ES-I3 (cell line): Measurements from ENCODE around the gene STXBP1.

Experiments used
- H3K36me3 ChIP-seq: 2 replicates; pipeline ENCODE4 v1.6.1; 2013; ENCODE audit warnings: mild to moderate bottlenecking, low read length, control low read depth, moderate library complexity; ENCODE audit not compliant: insufficient read depth
- H3K4me1 ChIP-seq: 2 replicates; pipeline ENCODE4 v1.6.1; 2013; ENCODE audit warnings: mild to moderate bottlenecking, control low read depth, low read length; ENCODE audit not compliant: insufficient read depth
- H3K9ac ChIP-seq: 2 replicates; pipeline ENCODE4 v1.6.1; 2013; ENCODE audit warnings: low read depth, mild to moderate bottlenecking, low read length, moderate library complexity
- H3K9me3 ChIP-seq: 2 replicates; pipeline ENCODE4 v1.6.1; 2013; ENCODE audit warnings: mild to moderate bottlenecking, low read length, moderate library complexity; ENCODE audit not compliant: control insufficient read depth, insufficient read depth

STXBP1 gene

DNA sequence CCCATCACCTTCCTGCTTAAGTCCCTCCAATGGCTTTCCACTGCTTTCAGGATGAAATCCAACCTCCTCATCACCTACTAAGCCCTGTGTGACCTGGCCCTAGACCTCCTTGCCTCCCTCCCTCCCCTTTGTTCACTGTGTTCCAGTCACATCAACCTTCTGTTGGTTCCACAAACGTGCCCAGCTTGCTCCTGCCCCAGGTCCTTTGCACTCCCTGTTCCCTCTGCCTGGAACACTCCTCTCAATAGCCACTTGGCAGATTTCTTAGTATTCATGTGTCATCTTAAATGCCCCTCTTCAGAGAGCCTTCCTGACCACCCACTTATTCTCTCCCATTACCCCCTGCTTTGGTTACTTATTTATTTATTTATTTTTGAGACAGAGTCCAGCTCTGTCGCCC, 24.1 kb upstream of the STXBP1 start:
- H3K9me3 ChIP-seq: no peaks in the 10 kb centered on the region
- no peak overlapping the region for H3K9ac ChIP-seq
- H3K36me3 ChIP-seq: no peaks in the 10 kb centered on the region
- H3K4me1 ChIP-seq: peaks cover 10% of the 10 kb centered on the region

DNA sequence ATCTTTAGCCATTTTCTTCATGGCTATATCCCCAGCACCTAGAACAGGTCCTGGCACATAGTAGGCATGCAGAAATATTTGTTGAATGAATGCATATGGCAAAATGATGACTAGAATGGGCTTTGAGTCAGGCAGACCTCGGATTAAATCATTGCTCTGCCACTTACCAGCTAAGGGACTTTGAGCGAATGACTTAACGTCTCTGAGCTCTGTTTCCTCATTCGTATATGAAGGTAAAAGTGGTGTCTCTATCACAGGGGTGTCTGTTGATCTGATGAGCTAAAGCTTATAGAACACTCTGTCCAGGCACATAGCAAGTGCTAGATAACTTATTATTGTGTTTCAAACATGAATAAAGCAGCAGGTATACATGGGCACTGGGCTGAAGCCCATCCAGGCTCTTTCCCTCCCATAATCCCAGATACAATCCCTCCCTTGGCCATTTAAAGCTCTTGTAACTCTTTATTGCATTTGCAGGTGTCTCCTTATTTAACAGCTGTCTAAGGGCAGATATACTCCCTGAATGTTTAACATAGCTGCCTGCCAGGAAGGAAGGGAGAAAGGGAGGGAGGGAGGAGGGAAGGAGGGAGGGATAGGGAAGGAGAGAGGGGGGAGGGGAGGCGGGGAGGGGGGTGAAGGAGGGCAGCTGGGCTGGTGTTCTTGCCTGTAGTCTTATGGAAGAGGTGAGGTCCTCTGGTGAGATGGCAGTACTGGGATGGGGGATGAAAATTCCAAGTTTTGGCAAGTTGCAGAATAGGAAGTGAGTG, 23.2 kb upstream of the STXBP1 start:
- no peaks in the 10 kb centered on the region for H3K9me3 ChIP-seq
- H3K9ac ChIP-seq: no peak overlapping the region
- H3K36me3 ChIP-seq: no peaks in the 10 kb centered on the region
- H3K4me1 ChIP-seq: peaks cover 10% of the 10 kb centered on the region

DNA sequence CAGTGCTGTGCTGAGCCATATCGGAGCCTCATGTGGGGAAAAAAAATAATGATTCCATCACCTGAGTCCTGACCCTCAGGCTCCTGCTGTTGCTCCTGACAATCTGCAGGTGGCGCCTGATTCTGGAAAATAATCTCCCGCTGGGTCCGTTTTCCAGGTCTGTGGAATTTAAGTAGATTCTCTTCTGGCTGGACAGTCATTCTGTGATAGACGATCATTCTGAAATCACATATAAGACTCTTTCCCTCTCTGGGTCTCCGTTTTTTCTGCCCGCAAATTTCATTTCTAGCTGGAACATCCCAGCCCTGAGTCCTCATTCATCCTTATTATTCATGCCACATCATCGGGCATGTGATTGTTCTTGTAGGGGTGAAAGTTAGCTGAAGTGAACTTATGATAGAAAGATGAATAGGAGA, 22.1 kb upstream of the STXBP1 start:
- H3K9ac ChIP-seq: no peak overlapping the region; the same call in 1 of the 2 replicates
- no peaks in the 10 kb centered on the region for H3K9me3 ChIP-seq
- no peaks in the 10 kb centered on the region for H3K36me3 ChIP-seq
- peaks cover 10% of the 10 kb centered on the region for H3K4me1 ChIP-seq

DNA sequence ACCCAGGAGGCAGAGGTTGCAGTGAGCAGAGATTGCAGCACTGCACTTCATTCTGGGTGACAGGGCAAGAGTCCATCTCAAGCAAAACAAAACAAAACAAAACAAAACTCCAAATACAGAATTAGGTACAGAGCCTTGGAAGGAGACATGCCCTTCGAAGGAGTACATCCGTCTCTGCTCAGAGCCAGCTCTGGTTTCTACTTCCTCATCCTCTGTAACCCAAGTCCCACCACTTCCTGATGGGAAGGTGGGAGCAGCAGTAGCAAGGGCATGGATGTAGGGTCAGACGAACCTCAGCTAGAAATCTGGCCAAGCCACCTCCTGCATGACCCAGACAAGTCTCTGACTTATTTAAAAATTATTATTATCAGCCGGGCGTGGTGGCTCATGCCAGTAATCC, 16.5 kb upstream of the STXBP1 start:
- H3K4me1 ChIP-seq: no peaks in the 10 kb centered on the region; the same call in none of the 2 replicates
- H3K9me3 ChIP-seq: no peaks in the 10 kb centered on the region
- H3K9ac ChIP-seq: no peak overlapping the region

DNA sequence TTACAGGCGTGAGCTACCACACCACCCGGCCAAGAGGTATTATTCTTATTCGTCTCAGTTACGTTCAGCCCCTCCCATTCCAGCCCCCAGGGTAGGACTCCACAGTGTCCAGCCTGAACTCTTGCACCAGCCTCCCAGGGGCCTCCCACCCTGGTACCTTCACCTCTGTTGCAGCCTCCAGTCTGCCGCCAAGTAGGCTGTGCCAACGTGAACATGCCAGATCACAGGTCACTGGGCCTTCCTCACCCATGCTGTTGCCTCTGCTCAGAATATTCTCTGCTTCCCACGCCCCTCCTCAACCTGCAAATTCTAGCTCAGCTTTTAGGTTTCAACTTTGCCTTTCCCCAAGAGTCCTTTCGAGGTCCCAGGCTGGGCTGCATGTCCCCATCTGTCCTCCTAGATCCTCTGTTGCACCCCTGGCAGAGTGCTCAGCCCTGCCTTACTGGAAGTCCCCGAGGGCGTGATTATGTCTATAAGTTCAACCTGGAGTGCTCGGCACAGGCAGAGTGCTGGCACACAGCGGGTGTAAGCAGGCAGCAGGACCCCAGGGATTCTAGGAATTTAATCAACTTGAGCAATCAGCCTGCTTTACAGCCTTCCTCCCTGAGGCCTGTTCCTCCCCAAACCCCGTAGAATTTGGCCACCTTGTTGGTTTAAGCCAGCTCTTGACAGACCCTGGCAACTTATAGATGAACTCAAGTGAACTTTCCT, 13.1 kb upstream of the STXBP1 start:
- Histone ChIP-seq H3K4me1 (no peaks in the 10 kb centered on the region; the same call in none of the 2 replicates), H3K9ac (no peak overlapping the region), H3K9me3 (no peaks in the 10 kb centered on the region), H3K36me3 (no peaks in the 10 kb centered on the region)

More for the DNA sequence above, 16.5 kb upstream of the STXBP1 start:
- H3K36me3 ChIP-seq: no peaks in the 10 kb centered on the region

DNA sequence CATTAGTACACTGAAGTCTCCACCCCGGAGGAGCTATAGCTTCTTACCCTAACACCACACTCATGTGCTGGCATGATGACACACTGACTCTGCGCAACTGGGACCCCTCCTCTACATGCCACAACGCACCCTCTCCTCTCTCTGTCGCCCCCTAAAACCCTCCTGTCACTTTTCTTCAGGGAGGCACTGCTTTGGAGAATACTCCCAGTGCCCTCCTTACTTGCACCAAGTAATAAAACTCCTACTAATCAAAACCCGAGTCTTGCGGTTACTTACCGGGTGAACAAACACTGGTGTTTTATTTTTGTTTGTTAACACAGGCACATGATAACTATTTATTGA, 12.6 kb upstream of the STXBP1 start:
- no peak overlapping the region for H3K9ac ChIP-seq
- no peaks in the 10 kb centered on the region; the same call in none of the 2 replicates for H3K4me1 ChIP-seq
- H3K9me3 ChIP-seq: no peaks in the 10 kb centered on the region
- H3K36me3 ChIP-seq: no peaks in the 10 kb centered on the region

DNA sequence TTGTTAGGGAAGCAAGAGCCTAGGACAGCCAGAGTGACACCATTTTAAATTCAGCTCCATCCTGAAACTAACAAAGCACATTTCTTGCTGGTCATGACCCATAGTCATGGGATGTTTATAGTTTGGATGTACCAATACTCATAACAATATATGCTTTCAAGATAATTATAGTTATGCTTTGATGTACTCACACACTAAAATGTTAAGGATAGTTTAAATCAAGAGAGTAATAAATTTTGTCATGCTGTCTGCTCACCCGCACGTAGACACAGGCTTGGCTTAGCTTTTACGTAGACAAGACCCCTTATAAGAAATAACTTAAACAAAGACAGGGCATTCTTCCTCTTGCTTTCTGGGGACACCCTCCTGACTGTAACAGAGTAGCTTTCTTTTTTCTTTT, 8.9 kb upstream of the STXBP1 start:
- H3K4me1 ChIP-seq: peaks cover 7% of the 10 kb centered on the region

DNA sequence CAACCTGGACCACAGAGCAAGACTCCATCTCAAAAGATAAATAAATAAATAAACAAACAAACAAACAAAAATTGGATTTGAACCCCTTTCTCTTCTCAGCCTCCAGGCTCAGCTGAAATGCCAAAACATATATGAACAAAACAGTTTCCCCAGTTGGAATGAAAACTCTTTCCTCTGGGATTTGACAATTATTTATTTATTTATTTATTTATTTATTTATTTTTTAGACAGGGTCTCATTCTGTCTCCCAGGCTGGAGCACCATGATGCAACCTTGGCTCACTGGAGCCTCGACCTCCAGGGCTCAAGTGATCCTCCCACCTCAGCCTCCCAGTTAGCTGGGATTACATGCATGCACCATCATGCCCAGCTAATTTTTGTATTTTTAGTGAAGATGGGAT, 6.0 kb upstream of the STXBP1 start:
- H3K36me3 ChIP-seq: no peaks in the 10 kb centered on the region

More for the DNA sequence above, 8.9 kb upstream of the STXBP1 start:
- Histone ChIP-seq H3K9ac (no peak overlapping the region), H3K36me3 (no peaks in the 10 kb centered on the region), H3K9me3 (no peaks in the 10 kb centered on the region)

DNA sequence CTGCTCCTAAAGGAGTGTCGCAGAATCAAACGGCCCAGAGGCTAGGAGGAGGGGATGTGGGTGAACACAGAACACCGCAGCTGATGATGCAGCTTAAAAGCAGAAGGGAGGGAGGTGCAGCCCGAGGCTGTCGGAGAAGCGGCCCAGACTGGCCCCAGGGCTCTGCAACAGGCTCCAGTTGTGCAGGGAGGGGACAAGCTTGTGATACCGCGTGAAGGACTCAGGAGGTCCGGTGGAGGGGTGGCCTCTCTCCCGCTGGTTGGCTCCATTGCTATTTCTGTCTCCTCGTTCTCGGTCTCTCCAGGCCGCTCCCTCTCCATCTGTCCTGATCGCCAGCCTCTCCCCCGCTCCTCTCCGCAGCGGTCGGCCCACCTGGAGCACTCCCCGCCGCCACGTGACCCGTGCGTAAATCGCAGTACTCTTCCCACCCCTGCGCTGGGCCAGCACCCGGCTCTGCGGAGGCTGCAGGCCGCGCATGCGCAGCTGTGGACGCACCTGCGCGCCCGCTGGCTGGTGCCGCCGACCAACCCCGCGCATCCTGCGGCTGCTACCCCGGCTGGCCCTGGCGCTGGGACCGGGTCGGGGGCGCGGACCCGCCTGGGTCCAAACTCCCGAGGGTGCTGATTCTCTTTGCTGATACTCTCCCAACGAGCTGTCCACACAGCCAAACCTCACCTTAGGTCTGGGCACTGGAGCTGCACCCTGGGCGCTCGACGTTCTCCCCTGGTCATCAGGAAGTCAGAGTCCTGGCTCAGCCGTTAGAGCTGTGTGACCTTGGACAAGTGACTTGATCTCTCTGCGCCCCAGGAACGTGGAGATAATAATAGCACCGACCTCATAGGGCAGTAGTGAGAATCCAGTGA, 3.7 kb upstream of the STXBP1 start:
- Histone ChIP-seq H3K36me3 (no peaks in the 10 kb centered on the region), H3K4me1 (peaks cover 7% of the 10 kb centered on the region; the same call in 1 of the 2 replicates), H3K9me3 (no peaks in the 10 kb centered on the region), H3K9ac (peak overlapping the region; percentile 53)

More for the DNA sequence above, 6.0 kb upstream of the STXBP1 start:
- Histone ChIP-seq H3K9me3 (no peaks in the 10 kb centered on the region), H3K9ac (no peak overlapping the region), H3K4me1 (peaks cover 7% of the 10 kb centered on the region; the same call in 1 of the 2 replicates)

DNA sequence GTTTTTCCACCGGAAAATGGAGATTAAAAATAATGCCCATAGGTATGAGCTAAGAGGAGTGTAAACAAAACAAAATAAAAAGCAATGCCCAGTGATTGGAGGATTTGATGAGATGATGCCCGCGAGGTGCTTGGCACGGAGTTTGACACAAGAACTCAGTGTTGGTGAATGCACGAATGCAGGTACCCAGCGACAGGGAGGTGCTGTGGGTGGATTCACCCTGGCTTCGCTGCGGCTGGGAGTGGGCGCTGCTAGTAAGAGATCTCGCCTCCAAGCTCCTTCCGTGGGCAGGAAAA, 526 bp upstream of the STXBP1 start:
- no peaks in the 10 kb centered on the region for H3K9me3 ChIP-seq
- H3K9ac ChIP-seq: peak overlapping the region; percentile 69; the same call in 1 of the 2 replicates

DNA sequence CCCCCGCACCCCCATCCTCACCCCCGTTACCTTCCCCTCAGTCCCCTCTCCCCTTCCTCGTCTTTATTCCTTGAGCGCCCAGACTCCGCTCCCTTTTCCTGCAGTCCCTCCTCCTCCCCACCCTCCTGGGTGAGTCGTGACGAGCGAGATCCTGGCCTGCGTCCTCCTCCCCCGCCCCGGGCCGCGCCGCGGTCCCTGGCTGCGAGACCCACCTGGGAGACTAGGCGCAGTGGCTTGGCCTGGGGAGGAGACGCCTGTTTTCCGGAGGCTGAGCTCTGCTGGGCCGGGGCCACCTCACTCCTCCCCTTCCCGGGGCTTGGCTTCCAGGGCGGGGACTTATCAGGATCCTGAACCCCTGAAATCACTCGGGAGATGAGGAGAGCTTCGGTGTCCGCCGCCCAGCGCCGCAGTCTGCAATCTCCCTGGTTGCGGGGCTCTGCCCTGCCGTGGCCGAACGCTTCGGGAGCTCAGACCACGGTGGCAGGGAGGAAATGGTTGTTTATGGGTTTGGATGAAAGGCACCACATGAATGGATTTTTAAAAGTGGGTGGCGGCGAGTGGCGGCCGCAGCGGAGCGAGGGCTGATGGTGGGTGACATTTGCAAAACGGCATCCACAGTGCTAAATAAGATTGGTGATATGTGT, 984 bp downstream of the STXBP1 start:
- no peaks in the 10 kb centered on the region for H3K36me3 ChIP-seq
- peak overlapping the region; percentile 81; the same call in 1 of the 2 replicates for H3K9ac ChIP-seq
- H3K9me3 ChIP-seq: no peaks in the 10 kb centered on the region

More for the DNA sequence above, 526 bp upstream of the STXBP1 start:
- Histone ChIP-seq H3K36me3 (no peaks in the 10 kb centered on the region), H3K4me1 (peaks cover 12% of the 10 kb centered on the region; the same call in 1 of the 2 replicates)

DNA sequence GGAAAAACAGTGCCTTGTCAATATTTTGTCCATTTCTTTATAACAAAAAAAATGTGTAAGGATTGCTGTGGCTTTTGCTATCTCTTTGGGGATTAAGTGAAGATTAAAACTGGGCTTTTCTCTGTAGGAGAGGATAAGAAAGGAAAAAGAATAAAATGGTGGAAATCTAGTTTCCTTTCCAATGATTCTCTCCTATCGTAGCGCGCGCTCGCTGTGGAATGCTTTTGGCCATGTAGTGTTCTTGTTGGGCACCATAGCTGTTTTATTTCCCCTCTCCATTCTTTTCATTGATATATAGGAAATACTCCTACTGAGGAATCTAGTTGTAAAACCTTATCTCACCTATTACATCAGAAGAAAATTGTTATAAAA, 1.5 kb downstream of the STXBP1 start:
- no peaks in the 10 kb centered on the region for H3K36me3 ChIP-seq
- no peaks in the 10 kb centered on the region for H3K9me3 ChIP-seq
- 0 out of 2 replicates have a peak, but pooled peaks cover 5% of the 10 kb centered on the region for H3K4me1 ChIP-seq
- H3K9ac ChIP-seq: peak overlapping the region; percentile 81; the same call in 1 of the 2 replicates

More for the DNA sequence above, 984 bp downstream of the STXBP1 start:
- 0 out of 2 replicates have a peak, but pooled peaks cover 5% of the 10 kb centered on the region for H3K4me1 ChIP-seq

DNA sequence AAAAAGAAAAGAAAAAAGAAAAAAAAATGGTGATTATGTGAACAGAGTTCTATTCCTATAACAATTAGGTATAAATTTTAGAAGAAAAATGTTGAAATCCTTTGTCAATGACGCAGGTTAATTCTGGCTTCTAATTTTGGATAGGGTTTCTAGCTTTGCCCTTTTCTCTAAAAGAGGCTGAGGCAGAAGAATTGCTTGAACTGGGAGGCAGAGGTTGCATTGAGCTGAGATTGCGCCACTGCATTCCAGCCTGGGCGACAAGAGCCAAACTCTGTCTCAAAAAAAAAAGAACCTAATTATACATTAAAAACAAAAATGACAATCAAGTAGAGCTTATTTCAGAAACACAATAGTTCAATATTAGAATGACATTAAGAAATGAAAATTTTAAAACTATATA, 2.9 kb downstream of the STXBP1 start:
- Histone ChIP-seq H3K9ac (no peak overlapping the region), H3K36me3 (no peaks in the 10 kb centered on the region), H3K4me1 (0 out of 2 replicates have a peak, but pooled peaks cover 5% of the 10 kb centered on the region), H3K9me3 (no peaks in the 10 kb centered on the region)
